HepG2 (cell line): ENCODE results near the gene UTS2R. TPM values are rescaled to one million over a fixed set of nuclear protein-coding genes. Genes with fewer than 3 reads are reported as not detected.

Experiments
- BORCS8-MEF2B ChIP-seq: sonication (generic); formaldehyde crosslinking; IDR thresholded peaks from 2 replicates; pipeline ENCODE4 v1.8.0; 2022; ENCODE audit warnings: mild to moderate bottlenecking, missing genetic modification reagents
- CERS6 ChIP-seq: sonication (generic); formaldehyde crosslinking; IDR thresholded peaks from 2 replicates; pipeline ENCODE4 v1.5.0; 2020; ENCODE audit warnings: missing genetic modification reagents
- ESRRA ChIP-seq: sonication (generic); formaldehyde crosslinking; IDR thresholded peaks from 2 replicates; pipeline ENCODE4 v1.5.1; 2020; ENCODE audit warnings: mild to moderate bottlenecking, low read depth, missing genetic modification reagents
- ETV5 ChIP-seq: IDR thresholded peaks from 2 replicates; pipeline ENCODE4 v1.6.1; 2018; ENCODE audit warnings: missing biosample characterization, missing genetic modification reagents, inconsistent platforms, borderline replicate concordance
- FOXM1 ChIP-seq: sonication (generic); formaldehyde crosslinking; IDR thresholded peaks from 2 replicates; pipeline ENCODE4 v1.5.0; 2020; ENCODE audit warnings: missing genetic modification reagents
- GPN1 ChIP-seq: sonication (generic); formaldehyde crosslinking; IDR thresholded peaks from 2 replicates; pipeline ENCODE4 v1.5.1; 2020; ENCODE audit warnings: missing genetic modification reagents, borderline replicate concordance
- IRX3 ChIP-seq: sonication (generic); formaldehyde crosslinking; IDR thresholded peaks from 2 replicates; pipeline ENCODE4 v1.8.1; 2023; ENCODE audit warnings: mild to moderate bottlenecking, low read depth, missing genetic modification reagents, borderline replicate concordance
- MED1 ChIP-seq: sonication (generic); formaldehyde crosslinking; IDR thresholded peaks from 2 replicates; pipeline ENCODE4 v1.4.0; 2020; ENCODE audit warnings: missing genetic modification reagents
- MYC ChIP-seq: sonication (generic); formaldehyde crosslinking; IDR thresholded peaks from 2 replicates; pipeline ENCODE4 v1.9.0; 2021; ENCODE audit warnings: missing genetic modification reagents, borderline replicate concordance
- NR2F2 ChIP-seq: IDR thresholded peaks from 2 replicates; pipeline ENCODE4 v1.6.1; 2012; ENCODE audit warnings: low read depth, inconsistent platforms, borderline replicate concordance
- SIX4 ChIP-seq: sonication (generic); formaldehyde crosslinking; IDR thresholded peaks from 2 replicates; pipeline ENCODE4 v1.4.0; 2020; ENCODE audit warnings: missing genetic modification reagents
- SNRNP70 ChIP-seq: fragments of 200-400 bp; formaldehyde crosslinking; IDR thresholded peaks from 2 replicates; pipeline ENCODE4 v1.6.1; 2017; ENCODE audit warnings: mild to moderate bottlenecking, low read depth, low read length, moderate library complexity
- SYNCRIP ChIP-seq: fragments of 200-400 bp; formaldehyde crosslinking; IDR thresholded peaks from 2 replicates; pipeline ENCODE4 v1.6.1; 2018; ENCODE audit warnings: mild to moderate bottlenecking, low read depth, low read length; ENCODE audit not compliant: insufficient read depth
- YEATS2 ChIP-seq: sonication (generic); formaldehyde crosslinking; IDR thresholded peaks from 2 replicates; pipeline ENCODE4 v1.4.0; 2020; ENCODE audit warnings: missing genetic modification reagents, borderline replicate concordance
- ZFY ChIP-seq: sonication (generic); formaldehyde crosslinking; IDR thresholded peaks from 2 replicates; pipeline ENCODE4 v1.4.0; 2020; ENCODE audit warnings: missing genetic modification reagents
- ZNF121 ChIP-seq: sonication (generic); formaldehyde crosslinking; IDR thresholded peaks from 2 replicates; pipeline ENCODE4 v1.5.0; 2020; ENCODE audit warnings: mild to moderate bottlenecking, missing genetic modification reagents
- ZNF124 ChIP-seq: sonication (generic); formaldehyde crosslinking; IDR thresholded peaks from 2 replicates; pipeline ENCODE4 v1.4.0; 2020; ENCODE audit warnings: missing genetic modification reagents
- ZNF143 ChIP-seq: sonication (generic); formaldehyde crosslinking; IDR thresholded peaks from 2 replicates; pipeline ENCODE4 v1.4.0; 2020; ENCODE audit warnings: missing genetic modification reagents
- ZNF235 ChIP-seq: sonication (generic); formaldehyde crosslinking; IDR thresholded peaks from 2 replicates; pipeline ENCODE4 v1.8.1; 2023; ENCODE audit warnings: mild to moderate bottlenecking, missing genetic modification reagents, borderline replicate concordance
- ZNF263 ChIP-seq: sonication (generic); formaldehyde crosslinking; IDR thresholded peaks from 2 replicates; pipeline ENCODE4 v1.4.0; 2020; ENCODE audit warnings: missing genetic modification reagents
- ZNF337 ChIP-seq: sonication (generic); formaldehyde crosslinking; IDR thresholded peaks from 2 replicates; pipeline ENCODE4 v1.5.1; 2020; ENCODE audit warnings: missing genetic modification reagents, low read depth, mild to moderate bottlenecking, borderline replicate concordance
- ZNF432 ChIP-seq: sonication (generic); formaldehyde crosslinking; IDR thresholded peaks from 2 replicates; pipeline ENCODE4 v1.5.0; 2020; ENCODE audit warnings: missing genetic modification reagents, mild to moderate bottlenecking, borderline replicate concordance
- ZNF605 ChIP-seq: sonication (generic); formaldehyde crosslinking; IDR thresholded peaks from 2 replicates; pipeline ENCODE4 v1.8.0; 2022; ENCODE audit warnings: mild to moderate bottlenecking, missing genetic modification reagents
- ZNF720 ChIP-seq: sonication (generic); formaldehyde crosslinking; IDR thresholded peaks from 2 replicates; pipeline ENCODE4 v1.4.0; 2020; ENCODE audit warnings: missing genetic modification reagents
- polyA plus RNA-seq, 8 experiments: library from polyadenylated mRNA; depleted of rRNA in 3 of 8; stranded (reverse) in 7 of 8; unstranded in 1 of 8; fragments of >200 nt; fragmentation: Illumina TruSeq in 4 of 8; extraction: Trizol in 4 of 8; gene quantifications; 2 replicates each; pipeline versions ENCODE4 v1.2.1 to v1.2.3, GENCODE V29; 2011 to 2016; ENCODE audit warnings: low read depth in 4 of 8, missing spikeins in 1 of 8, mixed read lengths in 1 of 8; ENCODE audit not compliant: insufficient read depth in 1 of 8
- total RNA-seq, 5 experiments: library from RNA; depleted of rRNA; stranded (reverse); fragments of >200 nt; fragmentation: Illumina TruSeq; extraction: Trizol; gene quantifications; 2 replicates each; pipeline ENCODE4 v1.2.3, GENCODE V29; 2016; ENCODE audit warnings: low read depth in 1 of 5
- TF ChIP-seq, protein P1 (sequence below): sonication (generic); formaldehyde crosslinking; IDR thresholded peaks from 2 replicates; pipeline ENCODE4 v1.4.0; 2020; ENCODE audit warnings: mild to moderate bottlenecking, missing genetic modification reagents
- TF ChIP-seq, protein P2 (sequence below): sonication (generic); formaldehyde crosslinking; IDR thresholded peaks from 2 replicates; pipeline ENCODE4 v1.5.0; 2020; ENCODE audit warnings: mild to moderate bottlenecking, missing genetic modification reagents

Gene UTS2R
- total and polyA plus RNA-seq, 2 of the 13 experiments (the other 11 are each of a cell fraction or from before 2014, with no cell fraction given): 0.13 to 0.15 TPM

DNA sequence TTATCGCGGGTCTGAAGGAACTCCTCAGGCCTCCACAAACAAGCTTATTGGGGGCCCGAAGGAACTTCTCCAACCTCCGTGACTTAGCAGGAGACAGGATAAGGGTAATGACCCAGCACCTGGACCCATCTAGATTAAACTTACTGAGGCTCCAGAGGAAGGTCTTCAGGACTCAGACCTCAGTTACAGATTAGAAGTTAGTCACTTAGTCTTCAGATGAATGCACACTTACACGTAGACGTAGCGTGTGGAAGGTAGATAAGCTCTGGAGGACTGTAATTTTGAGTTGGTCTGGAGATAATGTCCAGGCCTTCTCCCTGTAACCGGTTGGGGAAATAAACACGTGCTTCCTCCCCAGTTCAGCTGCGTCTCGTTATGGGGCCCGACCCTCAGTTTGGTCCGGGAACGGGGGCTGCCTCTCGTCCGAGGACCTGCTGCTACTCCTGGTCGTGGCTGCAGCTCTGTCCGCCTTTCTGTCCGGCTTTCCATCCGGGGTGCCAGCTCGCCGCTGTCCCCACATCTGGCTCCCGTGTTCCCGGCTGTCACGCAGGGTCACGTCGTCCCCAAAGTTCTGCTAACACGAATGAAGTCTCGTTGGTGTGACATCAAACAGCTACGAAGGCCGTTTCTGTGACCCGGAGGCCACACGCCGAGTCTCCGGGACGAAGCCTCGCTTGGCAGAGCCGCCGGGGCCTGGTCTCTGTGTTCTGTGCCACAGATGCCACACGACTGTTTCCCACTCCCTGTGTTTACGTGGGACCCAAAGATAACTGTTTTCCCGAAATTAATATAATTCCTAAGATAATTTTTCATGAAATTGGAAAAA is 26.2 kb upstream of the UTS2R start (continued):
- TF ChIP-seq, protein P1, sequence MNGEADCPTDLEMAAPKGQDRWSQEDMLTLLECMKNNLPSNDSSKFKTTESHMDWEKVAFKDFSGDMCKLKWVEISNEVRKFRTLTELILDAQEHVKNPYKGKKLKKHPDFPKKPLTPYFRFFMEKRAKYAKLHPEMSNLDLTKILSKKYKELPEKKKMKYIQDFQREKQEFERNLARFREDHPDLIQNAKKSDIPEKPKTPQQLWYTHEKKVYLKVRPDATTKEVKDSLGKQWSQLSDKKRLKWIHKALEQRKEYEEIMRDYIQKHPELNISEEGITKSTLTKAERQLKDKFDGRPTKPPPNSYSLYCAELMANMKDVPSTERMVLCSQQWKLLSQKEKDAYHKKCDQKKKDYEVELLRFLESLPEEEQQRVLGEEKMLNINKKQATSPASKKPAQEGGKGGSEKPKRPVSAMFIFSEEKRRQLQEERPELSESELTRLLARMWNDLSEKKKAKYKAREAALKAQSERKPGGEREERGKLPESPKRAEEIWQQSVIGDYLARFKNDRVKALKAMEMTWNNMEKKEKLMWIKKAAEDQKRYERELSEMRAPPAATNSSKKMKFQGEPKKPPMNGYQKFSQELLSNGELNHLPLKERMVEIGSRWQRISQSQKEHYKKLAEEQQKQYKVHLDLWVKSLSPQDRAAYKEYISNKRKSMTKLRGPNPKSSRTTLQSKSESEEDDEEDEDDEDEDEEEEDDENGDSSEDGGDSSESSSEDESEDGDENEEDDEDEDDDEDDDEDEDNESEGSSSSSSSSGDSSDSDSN (CRISPR knock-in tag): no peak
- TF ChIP-seq ZNF143 (CRISPR knock-in tag) (peak; percentile 8; the same call in 1 of the 2 replicates), ZNF124 (CRISPR knock-in tag) (no peak), ZNF337 (no peak), YEATS2 (CRISPR knock-in tag) (no peak), ZNF235 (CRISPR knock-in tag) (no peak), IRX3 (CRISPR knock-in tag) (no peak), ETV5 (CRISPR knock-in tag) (no peak), GPN1 (CRISPR knock-in tag) (no peak; the same call in 1 of the 2 replicates), CERS6 (CRISPR knock-in tag) (no peak), NR2F2 (no peak), ZNF121 (CRISPR knock-in tag) (no peak), ESRRA (CRISPR knock-in tag) (no peak), ZNF605 (CRISPR knock-in tag) (0 out of 2 replicates have a peak, but pooled peaks have one; percentile 8), MED1 (CRISPR knock-in tag) (0 out of 2 replicates have a peak, but pooled peaks have one; percentile 10), BORCS8-MEF2B (CRISPR knock-in tag) (peak; percentile 79; the same call in 1 of the 2 replicates), FOXM1 (no peak), SNRNP70 (no peak), ZNF720 (CRISPR knock-in tag) (no peak), ZFY (CRISPR knock-in tag) (peak; percentile 18), ZNF263 (CRISPR knock-in tag) (no peak), SIX4 (CRISPR knock-in tag) (no peak), MYC (CRISPR knock-in tag) (no peak), ZNF432 (CRISPR knock-in tag) (no peak), SYNCRIP (no peak)
- TF ChIP-seq, protein P2, sequence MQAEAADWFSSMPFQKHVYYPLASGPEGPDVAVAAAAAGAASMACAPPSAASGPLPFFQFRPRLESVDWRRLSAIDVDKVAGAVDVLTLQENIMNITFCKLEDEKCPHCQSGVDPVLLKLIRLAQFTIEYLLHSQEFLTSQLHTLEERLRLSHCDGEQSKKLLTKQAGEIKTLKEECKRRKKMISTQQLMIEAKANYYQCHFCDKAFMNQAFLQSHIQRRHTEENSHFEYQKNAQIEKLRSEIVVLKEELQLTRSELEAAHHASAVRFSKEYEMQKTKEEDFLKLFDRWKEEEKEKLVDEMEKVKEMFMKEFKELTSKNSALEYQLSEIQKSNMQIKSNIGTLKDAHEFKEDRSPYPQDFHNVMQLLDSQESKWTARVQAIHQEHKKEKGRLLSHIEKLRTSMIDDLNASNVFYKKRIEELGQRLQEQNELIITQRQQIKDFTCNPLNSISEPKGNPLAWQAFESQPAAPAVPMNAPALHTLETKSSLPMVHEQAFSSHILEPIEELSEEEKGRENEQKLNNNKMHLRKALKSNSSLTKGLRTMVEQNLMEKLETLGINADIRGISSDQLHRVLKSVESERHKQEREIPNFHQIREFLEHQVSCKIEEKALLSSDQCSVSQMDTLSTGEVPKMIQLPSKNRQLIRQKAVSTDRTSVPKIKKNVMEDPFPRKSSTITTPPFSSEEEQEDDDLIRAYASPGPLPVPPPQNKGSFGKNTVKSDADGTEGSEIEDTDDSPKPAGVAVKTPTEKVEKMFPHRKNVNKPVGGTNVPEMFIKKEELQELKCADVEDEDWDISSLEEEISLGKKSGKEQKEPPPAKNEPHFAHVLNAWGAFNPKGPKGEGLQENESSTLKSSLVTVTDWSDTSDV (CRISPR knock-in tag): no peak
